Measurements from ENCODE around the gene RPL28. TPM values are rescaled to one million over a fixed set of nuclear protein-coding genes. Genes with fewer than 3 reads are reported as not detected.

Gene RPL28
- total and polyA plus RNA-seq, 2 donors (not counting 3 experiments of a cell fraction or from before 2014, with no cell fraction given): 1,872 to 3,435 TPM

- dilution Hi-C loops (cut with MboI; ENCODE audit: extremely low pct_ligation_motif_present, low sequenced_read_pairs) (no loop called here), intact Hi-C loops (cut with micrococcal nuclease) (no loop called here)
- Histone ChIP-seq H3K9me3 (replicated peaks; ENCODE audit: control insufficient read depth, insufficient read depth, low read length) (no peaks in the 10 kb centered on the region), H4K20me1 (replicated peaks; ENCODE audit: control insufficient read depth, extremely low read depth, insufficient read depth, low read length) (peaks cover 4% of the 10 kb centered on the region), H3K36me3 (ENCODE audit: control insufficient read depth in 2 of 2, extremely low read depth in 1 of 2, insufficient read depth in 2 of 2, low read length in 2 of 2) (peaks cover 14 to 30% of the 10 kb centered on the region in 2 experiments), H3K9me1 (replicated peaks; ENCODE audit: control insufficient read depth, extremely low read depth, insufficient read depth, low read length) (no peaks in the 10 kb centered on the region), H3K4me2 (ENCODE audit: insufficient read depth, low read length) (no peak overlapping the region), H3K4me1 (ENCODE audit: control insufficient read depth, extremely low read depth, insufficient read depth, low read length) (peaks cover 20% of the 10 kb centered on the region), H3K4me3 (replicated peaks in 1 of 3; ENCODE audit: insufficient read depth in 1 of 3, low read depth in 1 of 3, low read length in 3 of 3) (no peak overlapping the region), H3K79me2 (ENCODE audit: control insufficient read depth, insufficient read depth, low read length) (peaks cover 37% of the 10 kb centered on the region), H2AFZ (ENCODE audit: low read depth, low read length) (no peak overlapping the region), H3K27me3 (ENCODE audit: control insufficient read depth in 2 of 2, insufficient read depth in 2 of 2, low read length in 2 of 2) (no peaks in the 10 kb centered on the region), H3K9ac (replicated peaks; ENCODE audit: extremely low read depth, insufficient read depth, low read length) (no peak overlapping the region), H3K27ac (ENCODE audit: insufficient read depth, low read depth, low read length) (no peak overlapping the region)
- no TSS peak for BruUV-seq (replicated peaks)
- FAIRE-seq (peak; percentile 12), DNase-seq (ENCODE audit: low read depth, low spot score) (no peak)
- ChIA-PET CTCF (interaction anchor here (0.5 kb wide), 1 partner anchor 55 kb away, joined by 3 read pairs; no protein-coding TSS in a partner anchor), POLR2A (interaction anchor here (1.0 to 1.4 kb wide), 2 partner anchors 17 kb away, joined by 4 to 5 read pairs; partner anchors contain the start of gene UBE2S)
- TF ChIP-seq POLR2AphosphoS5 (IDR thresholded peaks at IDR 0.05; ENCODE audit: insufficient read depth, low read depth, low read length) (peak; percentile 55), POLR2A (IDR thresholded peaks at IDR 0.05; ENCODE audit: low read depth, low read length) (peak; percentile 66), GATA2 (IDR thresholded peaks at IDR 0.05; ENCODE audit: insufficient read depth, insufficient read length, low read depth, low read length) (no peak)
Observed at GRCh38 chr19:55391191-55391670, 5.5 kb downstream of the RPL28 start.

GRCh38 chr19:55391702-55392615 lies 6.2 kb downstream of the RPL28 start:
- Histone ChIP-seq H3K4me2 (ENCODE audit: insufficient read depth, low read length) (no peak overlapping the region), H3K9ac (replicated peaks; ENCODE audit: extremely low read depth, insufficient read depth, low read length) (no peak overlapping the region), H3K27ac (ENCODE audit: insufficient read depth, low read depth, low read length) (no peak overlapping the region), H3K36me3 (ENCODE audit: control insufficient read depth in 2 of 2, extremely low read depth in 1 of 2, insufficient read depth in 2 of 2, low read length in 2 of 2) (peaks cover 12 to 30% of the 10 kb centered on the region in 2 experiments), H2AFZ (ENCODE audit: low read depth, low read length) (no peak overlapping the region), H3K9me1 (replicated peaks; ENCODE audit: control insufficient read depth, extremely low read depth, insufficient read depth, low read length) (no peaks in the 10 kb centered on the region), H3K4me3 (replicated peaks in 1 of 3; ENCODE audit: insufficient read depth in 1 of 3, low read depth in 1 of 3, low read length in 3 of 3) (no peak overlapping the region), H3K27me3 (ENCODE audit: control insufficient read depth in 2 of 2, insufficient read depth in 2 of 2, low read length in 2 of 2) (no peaks in the 10 kb centered on the region), H3K9me3 (replicated peaks; ENCODE audit: control insufficient read depth, insufficient read depth, low read length) (no peaks in the 10 kb centered on the region), H3K4me1 (ENCODE audit: control insufficient read depth, extremely low read depth, insufficient read depth, low read length) (peaks cover 17% of the 10 kb centered on the region), H3K79me2 (ENCODE audit: control insufficient read depth, insufficient read depth, low read length) (peaks cover 29% of the 10 kb centered on the region), H4K20me1 (replicated peaks; ENCODE audit: control insufficient read depth, extremely low read depth, insufficient read depth, low read length) (peaks cover 1% of the 10 kb centered on the region)
- BruUV-seq (replicated peaks): no TSS peak
- DNase-seq (ENCODE audit: low read depth, low spot score): no peak
- FAIRE-seq: no peak
- TF ChIP-seq, protein P1, sequence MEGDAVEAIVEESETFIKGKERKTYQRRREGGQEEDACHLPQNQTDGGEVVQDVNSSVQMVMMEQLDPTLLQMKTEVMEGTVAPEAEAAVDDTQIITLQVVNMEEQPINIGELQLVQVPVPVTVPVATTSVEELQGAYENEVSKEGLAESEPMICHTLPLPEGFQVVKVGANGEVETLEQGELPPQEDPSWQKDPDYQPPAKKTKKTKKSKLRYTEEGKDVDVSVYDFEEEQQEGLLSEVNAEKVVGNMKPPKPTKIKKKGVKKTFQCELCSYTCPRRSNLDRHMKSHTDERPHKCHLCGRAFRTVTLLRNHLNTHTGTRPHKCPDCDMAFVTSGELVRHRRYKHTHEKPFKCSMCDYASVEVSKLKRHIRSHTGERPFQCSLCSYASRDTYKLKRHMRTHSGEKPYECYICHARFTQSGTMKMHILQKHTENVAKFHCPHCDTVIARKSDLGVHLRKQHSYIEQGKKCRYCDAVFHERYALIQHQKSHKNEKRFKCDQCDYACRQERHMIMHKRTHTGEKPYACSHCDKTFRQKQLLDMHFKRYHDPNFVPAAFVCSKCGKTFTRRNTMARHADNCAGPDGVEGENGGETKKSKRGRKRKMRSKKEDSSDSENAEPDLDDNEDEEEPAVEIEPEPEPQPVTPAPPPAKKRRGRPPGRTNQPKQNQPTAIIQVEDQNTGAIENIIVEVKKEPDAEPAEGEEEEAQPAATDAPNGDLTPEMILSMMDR (IDR thresholded peaks at IDR 0.05; ENCODE audit: extremely low read depth in 1 of 2, insufficient read depth in 1 of 2, low read depth in 1 of 2, low read length in 2 of 2): no peak
- POLR2A ChIA-PET: interaction anchor here (1.0 kb wide), 1 partner anchor 16 kb away, joined by 4 read pairs; the partner anchor contains the start of gene UBE2S
- intact Hi-C loops (cut with micrococcal nuclease): no loop called here
- CTCF ChIA-PET: interaction anchor here (0.5 kb wide), 1 partner anchor 54 kb away, joined by 3 read pairs; no protein-coding TSS in a partner anchor
- dilution Hi-C loops (cut with MboI; ENCODE audit: extremely low pct_ligation_motif_present, low sequenced_read_pairs): no loop called here
